Measurements from ENCODE around the gene SOCS1.

DNA sequence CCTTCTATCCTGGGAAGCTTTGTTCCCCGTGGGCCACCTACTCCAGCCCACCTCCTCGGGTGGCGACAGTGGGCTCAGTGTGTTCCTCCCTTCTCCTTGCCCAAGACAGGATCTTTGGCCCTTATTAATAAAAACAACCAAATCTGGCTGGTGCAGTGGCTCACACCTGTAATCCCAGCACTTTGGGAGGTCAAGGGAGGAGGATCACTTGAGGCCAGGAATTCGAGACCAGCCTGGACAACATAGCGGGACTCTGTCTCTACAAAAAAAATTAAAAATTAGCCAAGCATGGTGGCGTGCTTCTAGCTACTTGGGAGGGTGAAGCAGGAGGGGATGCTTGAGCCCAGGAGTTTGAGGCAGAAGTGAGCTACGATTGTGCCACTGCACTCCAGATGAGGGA lies 42.2 kb downstream of the SOCS1 start:
- TF ChIP-seq, protein P1, sequence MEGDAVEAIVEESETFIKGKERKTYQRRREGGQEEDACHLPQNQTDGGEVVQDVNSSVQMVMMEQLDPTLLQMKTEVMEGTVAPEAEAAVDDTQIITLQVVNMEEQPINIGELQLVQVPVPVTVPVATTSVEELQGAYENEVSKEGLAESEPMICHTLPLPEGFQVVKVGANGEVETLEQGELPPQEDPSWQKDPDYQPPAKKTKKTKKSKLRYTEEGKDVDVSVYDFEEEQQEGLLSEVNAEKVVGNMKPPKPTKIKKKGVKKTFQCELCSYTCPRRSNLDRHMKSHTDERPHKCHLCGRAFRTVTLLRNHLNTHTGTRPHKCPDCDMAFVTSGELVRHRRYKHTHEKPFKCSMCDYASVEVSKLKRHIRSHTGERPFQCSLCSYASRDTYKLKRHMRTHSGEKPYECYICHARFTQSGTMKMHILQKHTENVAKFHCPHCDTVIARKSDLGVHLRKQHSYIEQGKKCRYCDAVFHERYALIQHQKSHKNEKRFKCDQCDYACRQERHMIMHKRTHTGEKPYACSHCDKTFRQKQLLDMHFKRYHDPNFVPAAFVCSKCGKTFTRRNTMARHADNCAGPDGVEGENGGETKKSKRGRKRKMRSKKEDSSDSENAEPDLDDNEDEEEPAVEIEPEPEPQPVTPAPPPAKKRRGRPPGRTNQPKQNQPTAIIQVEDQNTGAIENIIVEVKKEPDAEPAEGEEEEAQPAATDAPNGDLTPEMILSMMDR (conservative IDR thresholded peaks at IDR 0.05; ENCODE audit: low read length) = no peak
- no peak for TF ChIP-seq EZH2phosphoT487 (IDR thresholded peaks at IDR 0.05; ENCODE audit: borderline replicate concordance)

Measured in Loucy (cell line).